ENCODE data around the gene HILPDA.
"Not testable (repeated sequence)": the region's sequence is repeated elsewhere in the genome, so short reads cannot be mapped to it uniquely, and the experiment has no call there.

The HILPDA gene

GRCh38 chr7:128431754-128432153 lies 23.9 kb upstream of the HILPDA start:
- no peak for DNase-seq (ENCODE audit: low read depth in 2 of 2)

- DNase-seq (ENCODE audit: low read depth in 2 of 2), result no peak
These were observed 21.0 kb upstream of the HILPDA start for GRCh38 chr7:128434413-128435326.

GRCh38 chr7:128435327-128435686 lies 20.4 kb upstream of the HILPDA start:
- DNase-seq (ENCODE audit: low read depth in 2 of 2), result no peak

- DNase-seq (ENCODE audit: low read depth in 2 of 2), result no peak
These were observed 18.0 kb upstream of the HILPDA start for GRCh38 chr7:128437426-128438332.

GRCh38 chr7:128442356-128442755 lies 13.3 kb upstream of the HILPDA start:
- no peak for DNase-seq (ENCODE audit: low read depth in 2 of 2)

- no peak for DNase-seq (ENCODE audit: low read depth in 2 of 2)
These were observed 11.7 kb upstream of the HILPDA start for GRCh38 chr7:128443831-128444600.

GRCh38 chr7:128446306-128446705 lies 9.4 kb upstream of the HILPDA start:
- no peak for DNase-seq (ENCODE audit: low read depth in 2 of 2)

GRCh38 chr7:128447941-128448564 lies 7.6 kb upstream of the HILPDA start:
- no peak for DNase-seq (ENCODE audit: low read depth in 2 of 2)

GRCh38 chr7:128448751-128449302 lies 6.9 kb upstream of the HILPDA start:
- no peak for DNase-seq (ENCODE audit: low read depth in 2 of 2)

GRCh38 chr7:128450409-128450808 lies 5.3 kb upstream of the HILPDA start:
- no peak for DNase-seq (ENCODE audit: low read depth in 2 of 2)

GRCh38 chr7:128450913-128451312 lies 4.8 kb upstream of the HILPDA start:
- no peak for DNase-seq (ENCODE audit: low read depth in 2 of 2)

GRCh38 chr7:128452552-128452951 lies 3.1 kb upstream of the HILPDA start:
- DNase-seq (ENCODE audit: low read depth in 2 of 2), result no peak

GRCh38 chr7:128453836-128454804 lies 1.6 kb upstream of the HILPDA start:
- DNase-seq (ENCODE audit: low read depth in 2 of 2), result no peak

GRCh38 chr7:128454808-128455542 lies 703 bp upstream of the HILPDA start:
- DNase-seq (ENCODE audit: low read depth in 2 of 2), result no peak

GRCh38 chr7:128456255-128456725 lies 612 bp downstream of the HILPDA start:
- DNase-seq (ENCODE audit: low read depth in 2 of 2), result no peak

- not testable (repeated sequence) for DNase-seq (ENCODE audit: low read depth in 2 of 2)
These were observed 1.7 kb downstream of the HILPDA start for GRCh38 chr7:128457385-128457784.

GRCh38 chr7:128458956-128459355 lies 3.3 kb downstream of the HILPDA start:
- no peak for DNase-seq (ENCODE audit: low read depth in 2 of 2)

GRCh38 chr7:128459394-128459878 lies 3.8 kb downstream of the HILPDA start:
- DNase-seq (ENCODE audit: low read depth in 2 of 2), result peak; percentile 30 to 37

GRCh38 chr7:128462460-128462859 lies 6.8 kb downstream of the HILPDA start:
- DNase-seq (ENCODE audit: low read depth in 2 of 2), result no peak
